ENCODE data around the gene KCNG2.

- TF ChIP-seq, protein P1, sequence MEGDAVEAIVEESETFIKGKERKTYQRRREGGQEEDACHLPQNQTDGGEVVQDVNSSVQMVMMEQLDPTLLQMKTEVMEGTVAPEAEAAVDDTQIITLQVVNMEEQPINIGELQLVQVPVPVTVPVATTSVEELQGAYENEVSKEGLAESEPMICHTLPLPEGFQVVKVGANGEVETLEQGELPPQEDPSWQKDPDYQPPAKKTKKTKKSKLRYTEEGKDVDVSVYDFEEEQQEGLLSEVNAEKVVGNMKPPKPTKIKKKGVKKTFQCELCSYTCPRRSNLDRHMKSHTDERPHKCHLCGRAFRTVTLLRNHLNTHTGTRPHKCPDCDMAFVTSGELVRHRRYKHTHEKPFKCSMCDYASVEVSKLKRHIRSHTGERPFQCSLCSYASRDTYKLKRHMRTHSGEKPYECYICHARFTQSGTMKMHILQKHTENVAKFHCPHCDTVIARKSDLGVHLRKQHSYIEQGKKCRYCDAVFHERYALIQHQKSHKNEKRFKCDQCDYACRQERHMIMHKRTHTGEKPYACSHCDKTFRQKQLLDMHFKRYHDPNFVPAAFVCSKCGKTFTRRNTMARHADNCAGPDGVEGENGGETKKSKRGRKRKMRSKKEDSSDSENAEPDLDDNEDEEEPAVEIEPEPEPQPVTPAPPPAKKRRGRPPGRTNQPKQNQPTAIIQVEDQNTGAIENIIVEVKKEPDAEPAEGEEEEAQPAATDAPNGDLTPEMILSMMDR (IDR thresholded peaks at IDR 0.05) = no peak
- no peak for TF ChIP-seq POLR2A (IDR thresholded peaks at IDR 0.05)
Observed at GRCh38 chr18:79903071-79903635, 105.4 kb downstream of the KCNG2 start.

Data from tibial nerve (tissue), 3 donors.